K562 (cell line): ENCODE results near the gene HJV. TPM values are rescaled to one million over a fixed set of nuclear protein-coding genes. Genes with fewer than 3 reads are reported as not detected.
A peak's percentile ranks its signal among the peaks of the same experiment; 100 is the strongest.

Source experiments
- CHD4 ChIP-seq: fragments of 200-600 bp; sonication (generic); IDR thresholded peaks from 3 replicates; pipeline ENCODE4 v1.6.1; 2012; ENCODE audit warnings: low read depth, mild to moderate bottlenecking, mixed read lengths, low read length, inconsistent platforms; ENCODE audit not compliant: insufficient read depth, insufficient replicate concordance, poor library complexity, severe bottlenecking
- EHMT2 ChIP-seq: fragments of 450-650 bp; IDR thresholded peaks from 2 replicates; pipeline ENCODE4 v1.6.1; 2018; ENCODE audit warnings: antibody characterized with exemption
- EP400 ChIP-seq: fragments of 450-650 bp; IDR thresholded peaks from 2 replicates; pipeline ENCODE4 v1.6.1; 2017; ENCODE audit warnings: antibody characterized with exemption, mild to moderate bottlenecking, moderate library complexity
- GATAD2B ChIP-seq: fragments of 450-650 bp; IDR thresholded peaks from 2 replicates; pipeline ENCODE4 v1.6.1; 2017; ENCODE audit warnings: mild to moderate bottlenecking, borderline replicate concordance
- HDAC8 ChIP-seq: fragments of 450-650 bp; IDR thresholded peaks from 2 replicates; pipeline ENCODE4 v1.6.1; 2016; ENCODE audit warnings: mild to moderate bottlenecking, missing genetic modification characterization, moderate library complexity, missing compliant biosample characterization
- ILF3 ChIP-seq: fragments of 450-650 bp; IDR thresholded peaks from 2 replicates; pipeline ENCODE4 v1.6.1; 2018; ENCODE audit warnings: antibody characterized with exemption, mild to moderate bottlenecking, moderate library complexity, borderline replicate concordance
- JUND ChIP-seq, 2 experiments: IDR thresholded peaks; 2 replicates in 1 of 2; 3 replicates in 1 of 2; pipeline ENCODE4 v1.6.1; 2011; ENCODE audit warnings: borderline replicate concordance in 2 of 2, low read depth in 2 of 2, low read length in 2 of 2, improper control_type of control experiment in 1 of 2, missing biosample characterization in 1 of 2, missing genetic modification characterization in 1 of 2, missing genetic modification reagents in 1 of 2
- MYC ChIP-seq, 2 experiments: fragments of 250-450 bp in 1 of 2; sonication (Bioruptor Pico) in 1 of 2; IDR thresholded peaks; 2 replicates each; pipeline versions ENCODE4 v1.5.1 to v1.6.1; 2012 to 2021; ENCODE audit warnings: low read depth in 2 of 2, borderline replicate concordance in 1 of 2, improper control_type of control experiment in 1 of 2, low read length in 1 of 2, mild to moderate bottlenecking in 1 of 2, moderate library complexity in 1 of 2
- SMARCC2 ChIP-seq: fragments of 450-650 bp; IDR thresholded peaks from 2 replicates; pipeline ENCODE4 v1.6.1; 2017; ENCODE audit warnings: antibody characterized with exemption, moderate library complexity, mild to moderate bottlenecking, low read depth
- TFE3 ChIP-seq: fragments of 450-650 bp; formaldehyde crosslinking; IDR thresholded peaks from 2 replicates; pipeline ENCODE4 v1.4.0; 2020; ENCODE audit warnings: mild to moderate bottlenecking, mixed read lengths
- TGIF2 ChIP-seq: sonication (generic); formaldehyde crosslinking; IDR thresholded peaks from 2 replicates; pipeline ENCODE4 v1.8.1; 2022; ENCODE audit warnings: mild to moderate bottlenecking, missing genetic modification reagents, moderate library complexity
- ZFP30 ChIP-seq: fragments of 250-450 bp; sonication (Bioruptor Pico); IDR thresholded peaks from 2 replicates; pipeline ENCODE4 v1.8.0; 2022; ENCODE audit warnings: moderate library complexity, mild to moderate bottlenecking, inconsistent platforms, borderline replicate concordance
- ZNF280B ChIP-seq: fragments of 250-450 bp; sonication (Bioruptor Pico); IDR thresholded peaks from 2 replicates; pipeline ENCODE4 v1.5.1; 2021; ENCODE audit warnings: mild to moderate bottlenecking
- polyA plus RNA-seq, 8 experiments: library from polyadenylated mRNA; depleted of rRNA in 4 of 8; stranded (reverse) in 5 of 8; unstranded in 3 of 8; fragments of >200 nt; fragmentation: Nextera tagmentation in 2 of 8; fragmentation: Illumina TruSeq in 1 of 8; extraction: Ambion mirVana in 2 of 8; extraction: Trizol in 1 of 8; gene quantifications; 2 replicates each; pipeline versions ENCODE4 v1.2.1 to v1.2.3, GENCODE V29; 2011 to 2014; ENCODE audit warnings: inconsistent platforms in 1 of 8, missing spikeins in 1 of 8
- total RNA-seq, 7 experiments: library from RNA; depleted of rRNA in 6 of 7; stranded (reverse); fragments of >200 nt in 6 of 7; fragmentation: Illumina TruSeq in 2 of 7; extraction: Trizol in 2 of 7; gene quantifications; 2 replicates each; pipeline versions ENCODE4 v1.2.1 to v1.2.3, GENCODE V29; 2011 to 2021; ENCODE audit warnings: low replicate concordance in 1 of 7
- TF ChIP-seq, protein P1 (sequence below): fragments of 250-450 bp; sonication (Bioruptor Pico); IDR thresholded peaks from 2 replicates; pipeline ENCODE4 v1.5.0; 2021; ENCODE audit warnings: mild to moderate bottlenecking, moderate library complexity
- TF ChIP-seq, protein P2 (sequence below): IDR thresholded peaks from 2 replicates; pipeline ENCODE4 v1.6.1; 2011; ENCODE audit warnings: borderline replicate concordance, low read depth, mild to moderate bottlenecking, moderate library complexity, low read length; ENCODE audit not compliant: insufficient read depth, poor library complexity, severe bottlenecking

Gene HJV
- total and polyA plus RNA-seq, 9 of the 15 experiments (the other 6 are each of a cell fraction or from before 2014, with no cell fraction given), result 1.0 to 6.6 (median 2.4) TPM

DNA sequence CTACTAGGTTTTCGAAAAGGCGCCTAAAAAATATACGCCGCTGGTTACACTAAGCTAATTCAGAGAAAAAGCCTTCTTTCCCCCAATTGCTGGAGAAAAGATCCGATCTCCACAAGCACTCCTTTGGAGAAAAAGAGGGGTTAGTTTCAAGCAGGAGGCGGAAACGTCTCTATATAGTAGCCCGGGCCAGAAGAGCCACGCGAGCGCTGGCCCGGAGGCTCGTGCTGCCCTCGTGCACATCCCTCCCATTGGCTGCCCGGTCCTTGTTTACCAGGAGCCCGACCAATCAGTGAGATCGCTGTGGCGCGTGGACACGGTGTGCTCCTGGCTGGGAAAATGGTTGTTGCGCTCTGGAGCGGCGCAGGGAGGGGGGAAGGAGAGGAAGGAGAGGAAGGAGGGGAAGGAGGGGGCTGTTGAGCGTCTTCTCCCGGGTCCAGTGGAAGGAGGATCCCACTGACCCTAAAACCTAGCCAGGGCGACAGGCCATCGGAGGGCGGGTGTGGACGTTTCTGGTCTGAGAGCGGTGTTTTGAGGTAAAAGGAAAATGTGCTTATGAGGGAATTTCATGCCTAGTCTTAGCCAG, 25.0 kb downstream of the HJV start, which contains the start of gene TXNIP (continued):
- no peak for TF ChIP-seq ZFP30 (CRISPR knock-in tag)
- TF ChIP-seq, protein P1, sequence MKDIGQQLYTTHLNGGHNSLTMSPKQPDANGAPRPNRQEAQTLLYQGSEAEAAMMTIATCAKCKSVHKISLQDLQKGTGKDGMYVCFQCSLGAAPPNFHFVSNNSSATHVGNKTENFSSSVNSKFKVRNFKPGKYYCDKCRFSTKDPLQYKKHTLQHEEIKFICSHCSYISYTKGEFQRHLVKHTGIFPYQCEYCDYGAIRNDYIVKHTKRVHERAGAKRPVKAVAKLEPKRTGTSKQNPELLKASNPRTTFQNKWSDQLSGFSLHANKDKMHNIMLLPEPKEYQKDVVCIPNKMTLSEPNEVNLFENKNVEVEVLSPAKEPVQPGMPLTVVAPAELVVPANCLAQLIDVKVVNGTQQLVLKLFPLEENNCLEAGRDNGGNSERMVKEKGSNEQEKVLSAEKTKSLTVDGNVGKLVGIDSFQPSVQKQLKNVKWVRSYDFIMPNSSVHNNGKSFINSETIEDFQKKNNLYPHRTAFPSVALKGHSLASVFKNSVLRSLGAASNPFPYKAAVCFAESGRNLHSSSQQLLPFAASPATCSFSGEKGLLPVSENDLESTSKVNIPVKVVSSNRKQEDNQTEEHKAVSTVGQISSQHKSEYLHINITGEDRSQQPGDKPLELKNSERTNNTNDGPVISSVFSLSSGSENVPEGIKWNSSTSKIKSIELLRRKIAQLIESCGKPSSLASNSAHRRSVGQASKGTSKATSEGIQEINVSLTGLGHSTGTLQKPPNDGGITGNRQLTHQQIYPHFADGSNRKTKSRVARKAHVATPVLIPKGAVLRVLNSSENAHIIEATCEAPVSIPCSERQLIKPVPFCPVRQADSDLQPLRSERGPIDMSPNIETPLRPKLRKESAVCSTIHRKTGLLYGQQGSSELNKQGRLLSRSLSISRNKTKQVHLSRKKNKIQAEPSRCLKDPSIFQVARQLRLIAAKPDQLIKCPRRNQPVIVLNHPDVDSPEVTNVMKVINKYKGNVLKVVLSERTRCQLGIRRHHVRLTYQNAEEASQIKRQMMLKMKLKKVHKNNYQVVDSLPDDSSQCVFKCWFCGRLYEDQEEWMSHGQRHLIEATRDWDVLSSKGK, result no peak
- no peak for TF ChIP-seq CHD4
- no peak for TF ChIP-seq SMARCC2
- TF ChIP-seq TGIF2, result no peak
- peak; percentile 62 for TF ChIP-seq MYC (IDR thresholded peaks at IDR 0.05; ENCODE audit: low read depth, low read length)
- TF ChIP-seq MYC (CRISPR knock-in tag; IDR thresholded peaks at IDR 0.05; ENCODE audit: borderline replicate concordance, low read depth), result no peak
- TF ChIP-seq ILF3, result peak; percentile 95; the same call in 1 of the 2 replicates
- peak; percentile 72; the same call in 1 of the 2 replicates for TF ChIP-seq HDAC8
- TF ChIP-seq EHMT2, result 0 out of 2 replicates have a peak, but pooled peaks have one; percentile 17
- TF ChIP-seq, protein P2, sequence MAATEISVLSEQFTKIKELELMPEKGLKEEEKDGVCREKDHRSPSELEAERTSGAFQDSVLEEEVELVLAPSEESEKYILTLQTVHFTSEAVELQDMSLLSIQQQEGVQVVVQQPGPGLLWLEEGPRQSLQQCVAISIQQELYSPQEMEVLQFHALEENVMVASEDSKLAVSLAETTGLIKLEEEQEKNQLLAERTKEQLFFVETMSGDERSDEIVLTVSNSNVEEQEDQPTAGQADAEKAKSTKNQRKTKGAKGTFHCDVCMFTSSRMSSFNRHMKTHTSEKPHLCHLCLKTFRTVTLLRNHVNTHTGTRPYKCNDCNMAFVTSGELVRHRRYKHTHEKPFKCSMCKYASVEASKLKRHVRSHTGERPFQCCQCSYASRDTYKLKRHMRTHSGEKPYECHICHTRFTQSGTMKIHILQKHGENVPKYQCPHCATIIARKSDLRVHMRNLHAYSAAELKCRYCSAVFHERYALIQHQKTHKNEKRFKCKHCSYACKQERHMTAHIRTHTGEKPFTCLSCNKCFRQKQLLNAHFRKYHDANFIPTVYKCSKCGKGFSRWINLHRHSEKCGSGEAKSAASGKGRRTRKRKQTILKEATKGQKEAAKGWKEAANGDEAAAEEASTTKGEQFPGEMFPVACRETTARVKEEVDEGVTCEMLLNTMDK, result no peak
- no peak for TF ChIP-seq ZNF280B (CRISPR knock-in tag)
- peak; percentile 97 for TF ChIP-seq EP400
- peak; percentile 100 for TF ChIP-seq GATAD2B
- peak; percentile 64 for TF ChIP-seq TFE3 (CRISPR knock-in tag)
- peak; percentile 51; the same call in 1 of the 2 replicates for TF ChIP-seq JUND (IDR thresholded peaks at IDR 0.05; ENCODE audit: borderline replicate concordance, low read depth, low read length)
- TF ChIP-seq JUND (tag; IDR thresholded peaks at IDR 0.05; ENCODE audit: borderline replicate concordance, low read depth, low read length), result peak; percentile 29; the same call in 1 of the 3 replicates
